DMS79 treated with DMSO at 0.1 percent for 48 hours (cell line): ENCODE results near the gene PLN.

Experiments used
- DNase-seq: peaks from one replicate; lab custom pipeline; 2025; lab: John Stamatoyannopoulos, UW

The PLN gene

DNA sequence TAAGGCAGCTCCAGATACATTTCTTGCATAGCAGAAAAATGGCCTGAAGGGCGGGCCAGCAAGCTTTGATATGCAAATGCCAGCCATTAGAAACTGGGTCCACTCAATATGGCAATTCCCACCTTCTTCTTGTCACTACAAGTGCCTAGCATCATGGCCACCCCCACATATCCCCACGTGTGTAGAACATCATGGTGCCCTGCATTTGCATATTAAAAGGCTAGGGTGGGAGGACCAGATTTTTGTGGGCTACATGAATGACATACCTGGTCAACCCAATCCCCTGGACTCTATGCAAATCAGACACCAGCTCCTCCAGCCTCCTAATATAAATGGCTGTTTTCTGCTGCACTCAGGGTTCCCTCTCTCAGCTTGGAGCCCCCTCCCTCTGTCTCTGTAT is 31.7 kb downstream of the PLN start:
- DNase-seq, result no peak

DNA sequence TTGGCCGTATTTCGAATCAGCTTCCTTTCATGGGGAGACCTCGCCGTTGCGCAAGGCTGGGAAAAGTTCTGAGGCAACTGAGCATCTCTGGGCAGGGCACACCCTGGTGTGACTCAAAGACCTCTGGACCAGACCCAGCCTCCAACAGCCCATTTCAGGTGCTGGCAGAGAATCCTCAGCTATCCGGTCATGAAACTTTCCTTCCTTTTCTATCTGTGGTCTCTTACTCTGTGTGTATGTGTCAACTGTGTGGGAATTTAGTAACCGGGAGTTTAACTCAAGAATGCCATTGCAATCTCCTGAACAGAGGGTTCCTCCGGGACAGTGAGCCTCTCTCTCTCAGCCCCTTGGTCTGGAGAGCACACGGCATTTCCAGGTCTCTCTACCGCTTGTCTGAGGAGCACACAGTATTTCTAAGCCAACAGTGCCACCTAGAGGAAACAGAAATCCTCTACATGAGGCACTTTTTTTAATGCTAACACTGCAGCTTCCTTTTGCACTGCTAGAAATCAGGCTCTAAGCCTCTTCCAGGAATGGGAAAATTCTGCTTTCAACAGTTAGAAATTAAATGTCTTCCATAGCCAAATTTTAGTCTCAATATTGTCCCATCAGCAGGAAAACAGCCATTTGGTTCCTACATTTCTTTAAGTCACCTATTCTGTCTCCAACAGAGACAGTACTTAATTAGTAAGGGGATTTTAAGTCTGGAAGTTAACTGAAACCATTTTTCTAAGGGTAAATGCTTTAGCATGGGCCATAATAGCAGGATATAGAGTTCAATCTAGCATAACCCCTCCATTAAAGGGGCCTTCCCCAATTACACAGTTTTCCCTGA is 32.7 kb downstream of the PLN start:
- no peak for DNase-seq

DNA sequence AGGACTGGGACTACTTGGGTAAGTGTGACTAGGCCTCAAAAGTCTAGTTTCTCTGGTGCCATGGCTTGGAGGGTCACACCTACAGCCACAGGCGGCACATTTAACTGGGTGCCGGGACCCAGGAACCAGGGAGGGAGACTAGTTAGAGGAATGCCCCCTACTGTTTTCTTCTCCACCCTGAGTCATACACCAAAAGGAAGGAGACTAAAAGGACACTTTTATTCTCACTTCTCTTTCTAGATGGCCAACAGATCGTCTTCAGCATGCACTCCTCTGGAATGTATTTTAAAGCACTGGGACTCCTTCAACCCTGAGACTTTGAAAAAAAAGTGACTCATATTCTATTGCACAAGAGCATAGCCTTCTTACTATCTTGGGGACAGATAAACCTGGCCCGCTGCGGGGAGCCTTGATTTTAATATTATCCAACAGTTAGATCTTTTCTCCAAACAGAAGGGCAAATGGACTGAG is 33.4 kb downstream of the PLN start:
- no peak for DNase-seq

DNA sequence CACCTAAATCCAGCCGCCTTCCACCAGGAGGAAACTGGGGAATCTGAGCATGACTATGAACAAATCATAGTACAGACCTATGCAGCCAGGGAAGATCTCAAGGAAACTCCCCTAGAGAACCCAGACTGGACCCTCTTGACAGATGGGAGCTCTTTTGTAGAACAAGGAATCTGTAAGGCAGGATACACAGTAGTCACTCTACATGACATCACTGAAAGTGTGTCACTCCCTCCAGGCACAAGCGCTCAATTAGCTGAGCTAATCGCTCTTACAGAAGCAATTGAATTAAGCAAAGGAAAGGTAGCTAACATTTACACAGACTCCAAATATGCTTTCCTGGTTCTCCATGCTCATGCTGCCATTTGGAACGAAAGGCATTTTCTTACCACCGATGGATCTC is 36.8 kb downstream of the PLN start:
- no peak for DNase-seq

DNA sequence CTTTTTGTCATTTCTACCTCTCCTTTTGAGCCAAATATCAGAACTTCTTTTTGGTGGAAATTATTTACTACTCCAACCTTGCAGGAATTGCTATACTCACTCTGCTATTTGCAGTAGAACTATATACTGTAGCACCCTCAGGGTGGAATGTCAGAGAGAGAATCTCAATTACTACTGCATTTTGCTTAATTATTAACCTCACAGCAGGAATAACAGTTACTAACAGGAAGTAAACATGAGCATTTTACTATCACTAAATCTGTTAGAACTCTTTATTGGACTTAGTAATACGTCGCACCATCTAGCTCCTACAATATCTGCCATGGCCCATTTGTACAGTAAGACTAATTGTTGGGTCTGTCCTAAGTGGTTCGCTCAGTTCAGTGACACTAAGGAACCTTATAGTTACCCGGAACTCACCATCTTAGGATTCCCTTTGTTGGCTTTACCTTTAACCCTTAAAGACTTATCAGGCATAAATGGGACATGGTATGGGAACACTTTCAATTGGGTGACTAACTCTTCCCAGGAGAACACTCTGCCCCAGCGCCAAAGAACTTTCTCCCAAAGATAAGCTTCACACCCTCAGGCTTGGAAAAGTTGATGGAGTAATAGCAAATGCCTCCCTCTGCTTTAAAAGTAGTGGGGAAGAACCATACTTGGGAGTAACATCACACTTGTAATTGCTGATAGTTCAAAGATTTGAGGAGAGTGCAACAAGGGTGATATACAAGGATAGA is 38.8 kb downstream of the PLN start:
- DNase-seq, result no peak

DNA sequence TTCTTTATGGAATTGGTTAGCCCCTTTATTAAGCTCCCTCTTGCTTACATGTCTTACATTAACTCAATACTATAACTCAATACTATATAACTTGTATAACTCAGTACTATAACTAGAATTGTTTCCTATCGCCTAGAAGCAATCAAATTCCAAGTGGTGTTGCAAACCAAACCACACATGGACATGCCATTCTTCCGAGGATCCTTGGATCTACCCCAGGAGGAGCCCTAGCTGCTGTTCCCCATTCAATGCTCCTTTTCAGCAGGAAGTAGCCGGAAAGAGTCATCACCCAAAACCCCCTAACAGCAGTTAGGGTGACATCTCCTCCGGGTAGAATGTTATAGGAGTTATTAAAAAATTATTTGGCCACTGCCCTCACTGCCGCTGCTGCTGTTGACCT is 40.5 kb downstream of the PLN start:
- no peak for DNase-seq

DNA sequence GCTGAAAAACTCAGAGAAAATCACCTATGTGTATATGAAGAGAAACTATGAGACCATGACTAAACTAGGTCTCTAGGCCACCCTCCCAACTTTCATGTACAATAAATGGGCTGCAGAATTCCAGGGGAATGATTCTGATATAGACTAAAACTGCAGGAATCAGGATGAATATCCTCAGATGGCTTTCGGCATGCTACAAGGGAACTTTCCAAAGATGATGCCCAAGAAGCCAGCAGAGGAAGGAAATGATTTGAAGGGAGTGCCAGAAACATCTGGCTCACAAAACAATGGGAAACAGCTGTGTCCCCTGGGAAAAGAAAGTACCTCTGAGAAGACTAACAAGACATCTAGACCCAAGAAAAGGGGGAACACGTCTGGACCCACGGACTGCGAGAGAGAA is 41.1 kb downstream of the PLN start:
- no peak for DNase-seq

DNA sequence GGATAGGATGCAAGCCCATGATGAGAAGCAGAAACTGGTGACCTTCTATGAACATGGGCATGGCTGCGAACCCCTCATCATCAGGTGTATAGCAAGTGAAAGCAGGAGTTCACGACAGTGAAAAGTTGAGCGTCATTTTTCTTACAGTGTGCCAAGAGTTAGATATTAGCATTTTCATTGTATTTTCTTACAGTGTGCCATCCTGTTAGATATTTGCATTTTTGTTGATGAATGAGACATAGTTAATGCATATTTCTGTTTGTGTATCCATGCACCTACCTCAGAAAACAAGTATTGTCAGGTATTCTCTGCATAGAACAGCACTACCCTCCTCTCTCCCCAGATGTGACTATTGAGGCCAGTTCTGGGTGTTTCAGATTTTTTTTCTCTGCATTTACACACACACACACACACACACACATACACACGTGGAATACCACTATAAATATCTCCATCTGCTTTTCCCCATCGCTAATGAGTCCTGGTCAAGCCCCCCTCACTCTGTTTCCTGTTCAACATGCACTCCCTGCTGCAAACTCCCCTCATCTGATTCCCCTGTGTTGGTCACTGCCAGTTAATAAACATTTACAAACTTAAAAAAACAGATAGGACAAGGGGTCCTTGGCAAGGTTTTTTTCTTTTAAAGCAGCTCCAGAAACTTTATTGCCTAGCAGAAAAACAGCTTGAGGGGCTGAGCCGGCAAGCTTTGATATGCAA is 41.7 kb downstream of the PLN start:
- no peak for DNase-seq

DNA sequence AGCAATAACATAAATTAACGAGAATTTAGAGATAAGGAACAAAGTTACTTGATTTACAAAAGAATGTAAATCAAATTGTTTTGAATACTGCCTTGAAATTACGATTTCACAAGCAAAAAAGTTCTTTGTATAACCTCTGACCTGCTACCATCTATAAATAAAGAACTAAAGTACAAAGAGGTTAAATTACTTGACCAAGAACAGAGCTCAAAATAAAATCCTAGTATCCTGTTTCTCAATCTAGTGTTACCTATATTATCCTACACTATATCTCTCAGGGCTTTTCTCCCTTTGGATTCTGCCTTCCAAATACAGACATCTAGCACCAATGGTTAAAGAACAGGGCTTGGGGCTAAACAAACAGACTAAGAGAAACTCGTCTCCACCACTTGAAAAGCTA is 43.8 kb downstream of the PLN start:
- no peak for DNase-seq

DNA sequence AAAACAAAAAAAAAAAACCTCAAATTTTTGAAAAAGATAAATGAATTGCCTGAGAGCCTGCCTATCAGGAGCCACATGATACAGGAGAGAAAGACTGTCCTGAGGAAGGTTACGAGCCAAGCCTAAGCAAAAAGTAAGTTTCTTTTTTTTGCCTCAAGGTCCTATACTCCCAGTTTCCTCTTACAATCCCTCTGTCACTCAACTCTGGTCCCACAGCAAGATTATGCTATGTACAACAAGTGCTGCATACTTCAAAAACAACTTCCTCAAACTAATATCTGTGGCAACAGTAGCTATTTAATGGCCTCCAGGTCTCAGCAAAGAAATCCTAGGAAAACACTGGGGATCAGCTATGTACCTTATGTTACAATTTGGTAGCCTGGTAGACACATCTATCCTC is 46.8 kb downstream of the PLN start:
- DNase-seq, result no peak

DNA sequence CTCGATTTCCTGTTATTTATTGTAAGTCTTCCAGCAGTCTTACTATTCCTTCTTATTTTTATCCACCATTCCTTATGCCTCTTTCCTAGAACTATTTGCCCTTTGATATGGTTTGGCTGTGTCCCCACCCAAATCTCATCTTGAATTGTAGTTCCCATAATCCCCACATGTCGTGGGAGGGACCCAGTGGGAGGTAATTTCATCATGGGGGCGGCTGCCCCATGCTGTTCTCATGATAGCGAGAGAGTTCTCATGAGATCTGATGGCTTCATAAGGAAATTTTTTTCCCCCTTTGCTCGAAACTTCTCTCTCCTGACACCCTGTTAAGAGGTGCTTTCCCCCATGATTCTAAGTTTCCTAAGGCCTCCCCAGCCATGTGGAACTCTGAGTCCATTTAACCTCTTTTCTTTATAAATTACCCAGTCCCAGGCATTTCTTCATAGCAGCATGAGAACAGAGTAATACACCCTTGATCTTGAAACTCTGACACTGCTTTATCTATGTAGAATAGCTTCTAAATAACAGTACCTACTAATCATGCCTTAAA is 48.8 kb downstream of the PLN start:
- DNase-seq, result no peak

DNA sequence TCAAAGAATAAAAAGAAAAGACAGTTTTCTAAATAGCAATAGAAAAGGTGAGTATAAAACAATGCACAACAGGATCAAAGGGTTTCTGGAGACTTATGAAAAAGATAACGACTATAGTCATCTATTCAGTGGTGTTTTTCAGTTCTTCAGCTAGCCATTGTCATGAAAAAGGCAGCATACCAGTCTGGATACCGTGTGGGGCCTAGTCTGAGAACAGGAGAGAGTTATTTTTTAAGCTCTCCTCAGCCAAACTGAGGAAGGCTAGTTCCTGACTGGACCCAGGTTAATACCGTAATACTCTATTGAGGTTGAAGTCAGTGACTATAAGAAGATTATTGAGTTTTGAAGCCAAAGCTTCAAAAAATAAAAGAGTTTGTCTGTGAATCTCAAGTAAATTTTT is 49.5 kb downstream of the PLN start:
- no peak for DNase-seq

DNA sequence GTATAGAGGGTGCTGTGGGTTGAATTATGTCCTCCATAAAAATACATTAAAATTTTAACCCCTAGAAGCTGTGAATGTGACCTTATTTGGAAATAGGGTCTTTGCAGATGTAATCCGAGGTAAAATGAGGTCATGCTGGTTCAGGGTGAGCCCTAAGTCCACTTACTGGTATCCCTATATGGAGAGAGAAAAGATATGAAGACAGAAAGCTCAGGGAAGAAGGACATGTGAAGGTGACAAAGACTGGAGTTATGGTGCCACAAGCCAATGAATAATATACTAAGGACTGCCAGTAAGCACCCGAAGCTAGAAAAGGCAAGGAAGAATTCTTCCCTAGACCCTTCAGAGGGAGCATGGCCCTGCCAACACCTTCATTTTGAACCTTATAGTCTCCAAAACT is 50.2 kb downstream of the PLN start:
- no peak for DNase-seq

DNA sequence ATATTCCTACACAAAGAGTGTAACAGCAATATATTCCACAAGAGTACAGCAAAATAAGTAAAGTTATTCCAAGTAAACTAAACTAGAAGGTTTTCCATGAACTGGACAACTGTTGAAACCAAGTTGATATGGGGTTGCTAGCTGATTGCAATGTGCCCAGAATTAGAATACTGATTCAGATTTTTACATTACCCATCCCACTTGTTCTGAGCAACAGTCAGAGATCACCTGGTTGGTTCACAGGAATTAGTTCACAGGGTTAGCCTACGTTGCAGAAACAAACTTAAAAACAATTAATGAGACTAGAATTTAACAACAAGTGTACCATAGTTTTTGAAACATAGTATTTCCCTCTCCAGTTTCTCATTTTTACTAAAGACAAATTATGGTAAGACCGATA is 54.2 kb downstream of the PLN start:
- DNase-seq, result no peak

DNA sequence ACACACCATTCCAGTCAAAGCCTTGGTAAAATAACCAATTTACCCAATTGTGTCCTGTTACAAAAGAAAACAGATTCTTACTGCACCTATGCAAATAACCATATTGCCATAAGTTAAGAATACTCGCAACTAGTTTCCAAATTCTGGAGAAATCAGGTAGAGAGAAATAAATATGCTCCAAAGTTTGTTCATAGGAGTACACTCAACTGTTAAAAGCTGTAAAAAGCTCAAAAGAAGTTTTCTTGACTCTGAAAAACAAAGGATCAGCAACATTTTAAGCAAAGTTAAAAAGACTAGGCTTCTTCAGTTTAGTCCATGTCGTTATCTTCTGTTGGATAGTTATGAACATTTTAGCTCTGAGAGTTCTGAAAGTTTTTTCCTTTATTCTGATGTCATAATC is 55.3 kb downstream of the PLN start:
- no peak for DNase-seq

DNA sequence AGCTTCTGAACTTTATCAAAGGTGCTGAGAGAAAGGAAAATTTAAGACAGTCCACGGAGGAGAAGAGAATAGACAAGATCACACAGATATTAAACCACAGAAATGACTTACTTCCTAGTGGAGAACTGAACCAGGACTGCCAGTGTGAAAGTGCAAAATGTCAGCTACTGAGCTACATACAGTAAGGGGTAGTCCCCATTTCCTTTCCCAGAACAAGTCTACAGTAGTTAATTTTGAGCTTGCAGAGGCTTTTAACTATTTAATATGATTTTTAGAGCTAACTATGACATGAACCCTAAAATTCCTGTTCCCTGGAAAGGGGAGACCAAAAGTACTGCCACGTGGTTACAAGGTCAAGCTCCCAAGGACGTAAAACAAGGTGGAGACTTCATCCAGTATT is 58.2 kb downstream of the PLN start:
- no peak for DNase-seq

DNA sequence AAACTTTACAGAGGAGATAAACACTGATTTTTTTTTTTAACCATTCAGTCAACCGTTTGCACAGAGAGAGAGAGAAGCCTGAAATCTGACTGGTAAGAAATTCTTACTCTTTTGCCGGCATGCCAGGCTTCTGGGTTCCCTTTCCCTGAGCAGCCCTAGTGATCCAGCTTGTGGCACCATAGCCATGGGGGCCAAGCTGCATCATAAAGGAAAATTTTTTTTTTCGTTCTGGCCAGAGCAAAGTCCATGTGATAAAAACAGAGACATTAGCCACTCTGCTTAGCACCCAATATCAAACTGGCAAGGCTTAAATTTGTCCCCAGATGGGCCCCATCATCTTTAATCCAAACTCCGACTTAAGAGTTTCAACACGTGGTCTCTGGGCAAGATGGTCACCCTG is 58.8 kb downstream of the PLN start:
- DNase-seq, result no peak
